Rectal smooth muscle tissue (tissue), 1 donor: ENCODE measurements around the gene NTRK3.

Experiments
- H3K27ac ChIP-seq: one replicate; pipeline ENCODE4 v1.7.0; 2013; ENCODE audit warnings: low read depth, low read length, inconsistent platforms
- H3K27me3 ChIP-seq: one replicate; pipeline ENCODE4 v1.7.0; 2013; ENCODE audit warnings: low read length; ENCODE audit not compliant: control insufficient read depth, insufficient read depth
- H3K36me3 ChIP-seq: one replicate; pipeline ENCODE4 v1.7.0; 2013; ENCODE audit warnings: low read length; ENCODE audit not compliant: control insufficient read depth, insufficient read depth
- H3K4me1 ChIP-seq: one replicate; pipeline ENCODE4 v1.7.0; 2013; ENCODE audit warnings: low read length; ENCODE audit not compliant: control insufficient read depth, insufficient read depth
- H3K4me3 ChIP-seq: one replicate; pipeline ENCODE4 v1.7.0; 2013; ENCODE audit warnings: low read length
- H3K9ac ChIP-seq: one replicate; pipeline ENCODE4 v1.7.0; 2013; ENCODE audit warnings: low read length

The NTRK3 gene

GRCh38 chr15:87944691-87945090 lies 311.8 kb downstream of the NTRK3 start:
- Histone ChIP-seq H3K27me3 (no peaks in the 10 kb centered on the region), H3K36me3 (no peaks in the 10 kb centered on the region), H3K27ac (no peak overlapping the region), H3K4me1 (no peaks in the 10 kb centered on the region), H3K9ac (no peak overlapping the region), H3K4me3 (no peak overlapping the region)

DNA sequence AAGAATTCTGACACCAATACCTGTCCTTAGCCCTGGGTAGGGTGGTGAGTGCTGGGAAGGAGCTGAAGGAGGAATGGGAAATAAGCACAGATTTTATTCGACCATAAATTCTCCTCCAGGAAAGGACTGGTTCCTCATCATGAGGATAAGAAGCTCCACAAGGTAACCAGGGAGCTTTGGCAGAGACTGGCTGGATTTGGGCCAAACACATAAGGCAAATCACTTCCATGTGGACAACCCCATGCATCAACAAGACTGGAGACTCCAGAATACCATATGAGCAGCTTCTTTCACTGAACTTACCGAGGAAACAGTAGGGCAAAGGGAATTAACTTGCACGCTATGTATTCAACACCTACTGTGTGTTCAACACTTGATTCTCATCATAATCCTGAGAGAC lies 312.5 kb downstream of the NTRK3 start:
- H3K27ac ChIP-seq = no peak overlapping the region
- no peaks in the 10 kb centered on the region for H3K36me3 ChIP-seq
- H3K4me1 ChIP-seq = no peaks in the 10 kb centered on the region
- no peaks in the 10 kb centered on the region for H3K27me3 ChIP-seq
- no peak overlapping the region for H3K9ac ChIP-seq
- H3K4me3 ChIP-seq = no peak overlapping the region

GRCh38 chr15:87943626-87944025 lies 312.9 kb downstream of the NTRK3 start:
- Histone ChIP-seq H3K9ac (no peak overlapping the region), H3K27ac (no peak overlapping the region), H3K27me3 (no peaks in the 10 kb centered on the region), H3K4me1 (no peaks in the 10 kb centered on the region), H3K36me3 (no peaks in the 10 kb centered on the region), H3K4me3 (no peak overlapping the region)

GRCh38 chr15:87942316-87942715 lies 314.2 kb downstream of the NTRK3 start:
- Histone ChIP-seq H3K4me1 (no peaks in the 10 kb centered on the region), H3K27ac (no peak overlapping the region), H3K36me3 (no peaks in the 10 kb centered on the region), H3K27me3 (no peaks in the 10 kb centered on the region), H3K4me3 (no peak overlapping the region), H3K9ac (no peak overlapping the region)

GRCh38 chr15:87941606-87942005 lies 314.9 kb downstream of the NTRK3 start:
- Histone ChIP-seq H3K4me1 (no peaks in the 10 kb centered on the region), H3K36me3 (no peaks in the 10 kb centered on the region), H3K27ac (no peak overlapping the region), H3K4me3 (no peak overlapping the region), H3K9ac (no peak overlapping the region), H3K27me3 (no peaks in the 10 kb centered on the region)

DNA sequence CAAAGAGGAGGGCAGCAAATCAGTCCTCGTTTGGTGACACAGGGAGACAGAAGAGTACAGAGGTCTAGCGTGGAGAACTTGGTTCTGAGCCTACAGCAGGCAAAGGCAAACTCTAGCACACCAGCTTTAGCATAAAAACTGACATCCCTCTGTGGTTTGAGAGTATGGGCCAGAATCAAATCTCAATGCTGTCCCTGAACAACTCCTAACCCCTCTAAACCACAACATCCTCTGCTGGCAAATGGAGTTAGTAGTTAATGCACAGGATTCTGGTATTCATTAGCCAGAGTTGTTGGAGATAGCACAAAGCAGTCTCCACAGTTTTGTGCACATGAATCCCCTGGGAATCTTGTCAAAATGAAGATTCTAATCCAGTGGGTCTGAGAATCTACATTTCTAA lies 315.8 kb downstream of the NTRK3 start:
- Histone ChIP-seq H3K36me3 (no peaks in the 10 kb centered on the region), H3K4me1 (no peaks in the 10 kb centered on the region), H3K4me3 (no peak overlapping the region), H3K9ac (no peak overlapping the region), H3K27me3 (no peaks in the 10 kb centered on the region), H3K27ac (no peak overlapping the region)

DNA sequence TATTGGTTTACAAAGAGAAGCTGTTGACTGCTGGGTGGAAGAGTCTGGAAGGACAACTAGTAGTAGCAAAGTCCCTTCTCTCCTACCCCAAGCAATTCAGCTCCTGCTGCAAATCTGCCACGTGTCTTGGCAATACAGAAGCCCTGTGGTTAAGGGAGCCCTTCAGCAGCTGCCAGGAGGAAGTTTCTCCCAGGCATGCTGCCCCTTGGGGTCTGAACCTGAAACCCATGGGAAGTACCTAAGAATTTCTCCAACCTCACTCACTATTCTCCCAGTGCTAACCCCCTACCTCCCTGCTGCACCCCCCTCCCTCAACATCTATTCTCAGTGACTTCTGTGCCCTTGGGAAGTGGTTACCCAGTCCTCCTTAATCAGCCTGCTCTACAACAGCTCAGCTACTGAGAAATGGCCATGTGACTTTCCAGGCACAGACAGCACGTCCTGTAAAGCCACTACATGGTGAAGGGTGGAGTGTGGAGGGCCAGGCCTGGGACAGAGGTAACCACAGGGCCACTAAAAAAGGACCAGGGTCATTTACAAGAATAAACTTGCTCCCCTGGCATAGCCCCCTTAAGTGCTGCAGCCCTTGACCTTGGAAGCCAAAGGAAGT lies 316.6 kb downstream of the NTRK3 start:
- no peaks in the 10 kb centered on the region for H3K4me1 ChIP-seq
- H3K36me3 ChIP-seq = no peaks in the 10 kb centered on the region
- no peak overlapping the region for H3K4me3 ChIP-seq
- H3K27ac ChIP-seq = no peak overlapping the region
- H3K27me3 ChIP-seq = no peaks in the 10 kb centered on the region
- H3K9ac ChIP-seq = no peak overlapping the region

DNA sequence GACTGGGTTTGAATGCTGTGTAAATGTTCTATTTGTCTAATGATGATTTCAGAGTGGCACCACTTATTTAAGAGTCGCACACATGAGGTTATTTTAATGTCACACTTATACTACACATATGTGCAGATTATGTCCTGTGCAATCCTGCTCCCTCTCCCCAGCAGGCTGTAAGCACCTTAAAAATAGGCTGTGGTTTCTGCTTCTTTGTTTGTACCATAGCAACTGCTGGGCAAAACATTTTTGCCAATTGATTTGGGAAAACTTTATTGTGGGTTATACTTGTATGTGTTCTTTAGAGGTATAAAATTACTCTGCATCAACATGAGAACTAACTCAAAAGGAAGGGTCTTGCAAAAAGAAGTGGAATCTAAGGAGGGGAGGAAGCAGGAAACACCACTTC lies 318.5 kb downstream of the NTRK3 start:
- no peak overlapping the region for H3K9ac ChIP-seq
- H3K4me3 ChIP-seq = no peak overlapping the region
- no peaks in the 10 kb centered on the region for H3K36me3 ChIP-seq
- H3K27ac ChIP-seq = no peak overlapping the region
- H3K4me1 ChIP-seq = no peaks in the 10 kb centered on the region
- no peaks in the 10 kb centered on the region for H3K27me3 ChIP-seq

GRCh38 chr15:87935583-87935982 lies 321.0 kb downstream of the NTRK3 start:
- no peak overlapping the region for H3K9ac ChIP-seq
- no peak overlapping the region for H3K4me3 ChIP-seq
- H3K27me3 ChIP-seq = no peaks in the 10 kb centered on the region
- no peaks in the 10 kb centered on the region for H3K4me1 ChIP-seq
- H3K27ac ChIP-seq = no peak overlapping the region
- H3K36me3 ChIP-seq = no peaks in the 10 kb centered on the region

DNA sequence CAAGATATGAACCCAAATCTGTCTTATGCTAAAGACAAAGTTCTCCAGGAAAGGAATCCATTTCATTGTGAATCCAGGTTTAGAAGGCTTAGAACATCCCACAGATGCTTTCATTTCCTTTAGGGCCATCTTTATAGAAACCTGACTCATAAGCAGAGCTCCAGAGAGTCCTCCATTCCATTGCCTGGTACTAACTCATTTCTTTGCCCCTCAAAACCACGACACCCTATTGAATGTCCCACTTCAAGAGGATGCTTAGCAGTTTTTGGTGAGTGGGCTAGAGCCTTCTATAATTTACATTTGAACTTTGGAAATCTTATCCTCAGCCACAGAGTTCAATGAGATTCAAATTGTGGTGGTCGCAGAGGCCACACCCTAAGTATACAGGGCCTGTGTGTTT lies 325.0 kb downstream of the NTRK3 start:
- Histone ChIP-seq H3K27me3 (no peaks in the 10 kb centered on the region), H3K4me3 (no peak overlapping the region), H3K4me1 (no peaks in the 10 kb centered on the region), H3K36me3 (no peaks in the 10 kb centered on the region), H3K27ac (no peak overlapping the region), H3K9ac (no peak overlapping the region)

DNA sequence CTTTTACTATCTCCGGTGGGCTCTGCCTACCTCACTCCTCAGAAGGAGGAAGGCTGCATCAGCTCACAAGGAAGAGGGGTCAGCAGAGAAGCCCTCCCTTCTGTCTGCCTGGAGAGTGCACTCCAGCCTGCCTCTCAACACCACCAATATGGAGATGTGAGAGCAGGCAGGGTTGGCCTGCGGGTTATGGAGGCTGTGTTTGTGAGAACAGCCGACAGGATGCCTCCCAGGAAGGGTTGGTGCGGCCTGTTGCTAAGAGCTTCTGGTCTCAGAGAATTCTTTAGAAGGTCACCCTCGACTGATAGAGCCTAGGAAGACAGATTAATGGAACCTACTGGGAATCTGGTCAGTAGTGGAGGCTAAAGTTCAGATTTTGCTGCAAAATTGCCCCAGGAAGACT lies 326.1 kb downstream of the NTRK3 start:
- H3K4me3 ChIP-seq = no peak overlapping the region
- H3K27me3 ChIP-seq = no peaks in the 10 kb centered on the region

DNA sequence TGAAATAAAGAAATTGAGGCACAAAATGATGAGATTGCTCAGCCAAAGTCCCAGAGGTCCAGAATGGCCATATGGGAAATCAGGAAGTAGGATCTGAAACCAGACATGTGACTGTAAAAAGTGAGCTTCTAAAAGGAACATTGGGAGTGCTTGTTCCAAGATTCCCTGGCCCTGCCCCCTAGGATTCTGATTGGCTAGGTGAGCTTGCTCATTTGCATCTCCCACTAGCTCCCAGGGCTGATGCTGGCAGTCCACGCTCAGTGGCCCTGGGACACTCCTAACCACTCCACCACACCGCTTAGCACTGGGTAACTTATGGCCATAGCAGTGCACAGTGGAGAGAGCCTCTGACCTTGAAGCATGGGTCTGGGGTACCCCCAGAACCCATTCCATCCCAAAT lies 326.7 kb downstream of the NTRK3 start:
- Histone ChIP-seq H3K4me3 (no peak overlapping the region), H3K27me3 (no peaks in the 10 kb centered on the region), H3K4me1 (no peaks in the 10 kb centered on the region), H3K36me3 (no peaks in the 10 kb centered on the region), H3K27ac (no peak overlapping the region), H3K9ac (no peak overlapping the region)

More for the DNA sequence above, 326.1 kb downstream of the NTRK3 start:
- Histone ChIP-seq H3K27ac (no peak overlapping the region), H3K36me3 (no peaks in the 10 kb centered on the region), H3K9ac (no peak overlapping the region), H3K4me1 (no peaks in the 10 kb centered on the region)

- Histone ChIP-seq H3K4me1 (no peaks in the 10 kb centered on the region), H3K27ac (no peak overlapping the region)
These were observed 332.1 kb downstream of the NTRK3 start for GRCh38 chr15:87924433-87924832.

More at GRCh38 chr15:87924433-87924832, 332.1 kb downstream of the NTRK3 start:
- no peak overlapping the region for H3K9ac ChIP-seq
- H3K36me3 ChIP-seq = no peaks in the 10 kb centered on the region
- no peaks in the 10 kb centered on the region for H3K27me3 ChIP-seq
- H3K4me3 ChIP-seq = no peak overlapping the region
